Measurements from ENCODE around the gene WFDC6.
"Not testable (repeated sequence)": the region's sequence is repeated elsewhere in the genome, so short reads cannot be mapped to it uniquely, and the experiment has no call there.

WFDC6 gene

GRCh38 chr20:45539382-45539781 lies at the start of gene WFDC6:
WFDC6 (minus strand) TSS chr20:45539482; CDS start chr20:45539407, 75 bp downstream.
- no peak for DNase-seq

GRCh38 chr20:45588800-45589199 lies 49.5 kb upstream of the WFDC6 start:
- DNase-seq, result no peak

GRCh38 chr20:45585986-45586385 lies 46.7 kb upstream of the WFDC6 start:
- DNase-seq, result not testable (repeated sequence)

DNA sequence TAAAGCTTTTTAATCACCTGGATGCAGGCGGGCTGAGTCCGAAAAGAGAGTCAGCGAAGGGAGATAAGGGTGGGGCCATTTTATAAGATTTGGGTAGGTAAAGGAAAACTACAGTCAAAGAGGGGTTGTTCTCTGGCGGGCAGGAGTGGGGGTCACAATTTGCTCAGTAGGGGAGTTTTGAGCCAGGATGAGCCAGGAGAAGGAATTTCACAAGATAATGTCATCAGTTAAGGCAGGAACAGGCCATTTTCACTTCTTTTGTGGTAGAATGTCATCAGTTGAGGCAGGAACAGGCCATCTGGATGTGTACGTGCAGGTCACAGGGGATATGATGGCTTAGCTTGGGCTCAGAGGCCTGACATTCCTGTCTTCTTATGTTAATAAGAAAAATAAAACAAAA lies 45.0 kb upstream of the WFDC6 start:
- not testable (repeated sequence) for DNase-seq

- DNase-seq, result no peak
Measured at GRCh38 chr20:45583502-45583901, 44.2 kb upstream of the WFDC6 start.

DNA sequence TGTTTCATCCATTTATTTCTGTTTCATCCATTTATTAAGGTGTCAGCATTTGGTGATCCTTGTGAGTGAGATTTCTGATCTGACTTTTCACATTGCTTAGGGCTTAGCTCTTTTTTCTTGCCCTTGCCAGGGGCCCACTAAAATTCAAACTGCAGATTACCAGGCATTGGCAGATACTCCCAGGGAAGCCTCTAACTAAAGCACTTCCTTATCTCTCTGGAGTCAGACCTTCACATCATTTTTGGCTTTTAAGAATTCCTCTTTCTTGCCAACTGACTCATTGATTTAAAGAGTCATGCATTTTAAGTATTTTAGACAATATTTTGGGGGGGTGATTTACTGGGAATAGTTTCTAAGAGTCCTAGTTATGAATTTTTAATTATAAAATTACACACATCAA lies 42.4 kb upstream of the WFDC6 start:
- DNase-seq, result no peak

DNA sequence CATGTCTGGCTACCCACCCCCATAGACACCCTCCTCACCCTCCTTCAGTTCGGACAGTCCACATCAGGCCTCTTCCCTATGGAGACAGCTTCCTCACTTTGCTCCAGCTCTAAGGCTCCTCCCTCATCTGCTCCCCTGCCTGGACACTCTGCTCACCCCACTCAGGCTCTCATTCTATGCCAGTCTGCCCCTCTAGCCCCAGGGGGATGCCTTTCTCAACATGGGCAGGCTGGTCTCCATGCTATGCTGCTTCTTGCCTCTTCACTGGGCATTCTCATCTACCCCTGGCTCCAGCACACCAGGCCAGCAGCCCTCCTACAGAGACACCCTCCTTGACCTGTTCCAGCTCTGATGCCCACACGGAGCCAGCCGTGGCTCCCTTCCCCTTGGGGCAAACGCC lies 39.9 kb upstream of the WFDC6 start, which contains the start of gene WFDC8:
Gene WFDC8 (minus strand): TSS at position 101 of the 400 bp plus-strand sequence. CDS start 37 bp downstream, at position 64.
- no peak for DNase-seq

DNA sequence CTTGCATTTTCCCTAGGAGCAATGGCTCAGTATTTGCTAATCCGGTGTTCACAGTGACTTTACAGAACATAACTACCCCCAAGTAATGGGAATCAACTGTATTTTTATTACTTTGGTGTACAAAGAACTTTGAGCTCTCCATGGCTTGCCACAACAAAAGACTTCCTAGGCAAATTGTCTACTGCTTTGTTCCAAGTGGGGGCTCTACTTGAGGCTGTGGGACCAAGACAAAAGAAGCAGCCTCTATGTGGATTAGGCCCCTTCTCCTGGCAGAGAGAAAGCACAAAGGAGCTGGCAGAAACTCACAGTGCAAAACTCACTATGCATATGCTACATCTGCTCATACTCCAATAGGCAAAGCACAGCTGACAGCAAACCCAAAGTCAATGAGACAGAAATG lies 38.9 kb upstream of the WFDC6 start:
- DNase-seq, result no peak

GRCh38 chr20:45576995-45577394 lies 37.7 kb upstream of the WFDC6 start:
- DNase-seq, result no peak

DNA sequence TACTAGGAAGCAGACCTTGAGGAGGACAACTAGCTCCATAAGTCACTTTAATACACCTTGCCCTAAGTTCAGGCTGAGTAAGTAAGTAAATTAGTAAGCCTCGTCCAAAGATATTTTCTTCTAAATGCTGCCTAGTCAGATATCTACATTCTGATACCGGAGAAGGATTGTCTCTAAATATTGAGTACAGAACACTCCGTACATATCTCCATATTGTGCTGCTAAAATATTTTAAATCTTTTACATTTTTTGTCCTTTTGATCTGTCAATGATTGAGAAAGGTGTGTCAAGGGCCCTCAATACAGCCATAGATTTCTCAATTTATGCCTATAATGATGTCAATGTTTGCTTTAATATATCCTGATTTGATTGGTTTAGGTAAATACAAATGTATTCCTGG lies 36.6 kb upstream of the WFDC6 start:
- DNase-seq, result no peak

GRCh38 chr20:45569650-45570049 lies 30.4 kb upstream of the WFDC6 start:
- DNase-seq, result not testable (repeated sequence)

GRCh38 chr20:45564760-45565276 lies 25.5 kb upstream of the WFDC6 start:
- no peak for DNase-seq

DNA sequence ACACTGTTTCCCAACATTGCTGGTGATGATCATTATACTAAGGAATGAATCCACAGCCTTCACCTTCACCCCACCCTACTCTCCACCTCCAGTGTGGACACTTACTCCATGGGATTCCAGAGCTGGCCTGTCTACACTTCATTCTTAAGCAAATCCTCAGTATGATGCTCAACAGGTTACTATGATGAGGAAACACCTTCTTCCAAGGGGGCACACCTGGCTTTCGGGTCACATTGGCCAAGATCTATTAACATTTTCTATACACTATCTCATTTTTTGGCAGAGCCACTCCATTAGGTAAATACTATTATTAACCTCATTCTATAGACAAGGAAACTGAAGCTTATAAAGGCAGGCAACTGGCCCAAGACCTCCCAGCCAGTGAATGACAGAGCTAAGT lies 15.9 kb upstream of the WFDC6 start:
- DNase-seq, result no peak

DNA sequence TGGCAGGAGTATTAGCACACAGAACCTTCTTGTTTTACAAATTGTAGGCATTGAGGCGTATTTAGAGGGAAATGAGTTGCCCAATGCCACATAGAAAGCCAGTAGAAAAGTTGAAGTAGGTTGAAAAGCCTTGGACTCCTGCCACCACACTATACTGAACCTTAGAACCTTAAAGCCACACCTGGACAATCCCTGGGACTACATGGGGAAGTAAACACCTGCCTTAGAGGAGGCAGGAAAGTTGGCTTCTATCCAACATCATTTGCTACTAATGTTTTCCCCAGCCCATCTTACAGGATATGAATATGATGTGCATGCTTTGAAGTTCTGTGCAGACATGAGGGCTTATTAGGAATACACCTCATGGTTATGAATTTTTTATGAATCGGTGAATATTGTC lies 13.2 kb upstream of the WFDC6 start:
- no peak for DNase-seq

- no peak for DNase-seq
Measured at GRCh38 chr20:45550765-45551164, 11.5 kb upstream of the WFDC6 start.

DNA sequence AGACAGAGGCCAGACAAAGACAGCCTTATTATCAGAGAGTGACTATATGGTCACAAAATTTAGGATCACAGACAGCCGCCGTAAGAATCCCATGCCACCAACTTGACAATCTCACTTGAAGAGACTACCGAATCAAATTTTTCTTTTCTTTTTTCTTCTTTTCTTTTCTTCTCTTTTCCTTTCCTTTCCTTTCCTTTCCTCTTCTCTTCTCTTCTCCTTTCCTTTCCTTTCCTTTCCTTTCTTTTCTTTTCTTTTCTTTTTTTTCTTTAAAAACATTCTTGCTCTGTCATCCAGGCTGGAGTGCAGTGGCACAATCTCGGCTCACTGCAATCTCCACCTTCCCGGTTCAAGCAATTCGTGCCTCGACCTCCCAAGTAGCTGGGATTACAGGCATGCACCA lies 9.1 kb upstream of the WFDC6 start:
- DNase-seq, result no peak

GRCh38 chr20:45547206-45547770 lies 8.0 kb upstream of the WFDC6 start, which contains the start of gene EPPIN:
EPPIN (minus strand) TSS chr20:45547401; CDS start chr20:45547357, 44 bp downstream.
- DNase-seq, result no peak

GRCh38 chr20:45545754-45546453 lies 6.6 kb upstream of the WFDC6 start:
- no peak for DNase-seq

DNA sequence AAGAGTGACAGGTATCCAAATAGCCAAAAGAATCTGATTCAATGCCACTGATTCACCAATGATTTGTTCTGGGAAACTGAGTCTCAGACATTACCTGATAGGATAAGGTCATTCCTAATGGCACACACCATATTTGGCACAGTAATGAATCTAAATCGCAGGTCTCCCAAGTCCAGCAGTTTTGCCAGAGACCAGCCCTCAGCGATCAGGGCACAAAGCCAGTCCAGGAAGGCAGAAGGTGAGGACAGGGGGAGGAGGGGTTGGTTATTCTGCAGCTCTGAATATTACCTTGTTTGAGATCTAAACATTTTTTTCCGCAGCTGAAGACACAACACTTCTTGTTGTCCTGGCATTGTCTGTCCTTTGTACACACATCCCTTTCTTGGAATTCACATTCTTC lies 6.1 kb upstream of the WFDC6 start:
- no peak for DNase-seq

DNA sequence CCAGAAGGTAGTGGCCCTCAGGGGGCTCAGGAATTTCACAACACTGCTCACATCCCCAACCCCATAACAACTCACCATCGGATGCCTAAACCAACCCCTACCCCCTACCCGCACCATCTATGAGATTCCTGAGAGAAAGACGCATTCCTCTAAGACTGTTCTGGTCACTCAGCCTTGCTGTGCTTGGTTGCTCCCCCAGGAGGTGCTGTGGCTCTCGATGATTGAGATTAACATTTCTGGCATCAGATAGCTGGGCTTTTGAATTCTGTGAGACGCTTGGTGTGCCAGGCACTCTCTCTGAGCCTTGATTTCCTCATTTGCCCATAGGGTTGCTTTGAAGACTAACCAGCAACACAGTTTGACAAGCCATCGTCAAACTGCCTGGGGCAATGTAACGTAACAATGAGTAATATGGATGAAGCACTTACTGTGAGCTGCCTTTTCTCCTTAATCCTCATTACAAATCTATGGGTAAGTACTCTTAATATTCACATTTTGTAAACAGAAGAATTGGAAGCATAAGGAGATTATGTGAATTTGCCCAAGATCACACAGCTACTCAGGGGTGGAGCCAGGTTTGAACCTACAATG lies 978 bp downstream of the WFDC6 start:
- no peak for DNase-seq

DNA sequence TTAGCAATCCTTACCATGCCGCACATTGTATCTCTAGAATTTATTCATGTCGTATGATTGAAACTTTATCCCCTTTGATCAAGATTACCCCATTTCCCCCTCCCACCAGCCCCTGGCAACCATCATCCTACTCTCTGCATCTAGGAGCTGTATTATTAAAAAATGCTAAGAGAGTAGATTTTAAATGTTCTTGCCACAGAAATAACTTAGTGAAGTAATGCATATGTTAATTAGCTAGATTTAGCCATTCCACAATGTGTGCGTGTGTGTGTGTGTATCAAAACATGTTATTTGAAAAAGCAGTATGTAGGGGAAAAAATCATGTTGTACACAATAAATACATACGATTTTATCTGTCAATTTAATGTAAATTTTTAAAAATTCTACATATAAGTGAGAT lies 12.0 kb downstream of the WFDC6 start:
- no peak for DNase-seq

DNA sequence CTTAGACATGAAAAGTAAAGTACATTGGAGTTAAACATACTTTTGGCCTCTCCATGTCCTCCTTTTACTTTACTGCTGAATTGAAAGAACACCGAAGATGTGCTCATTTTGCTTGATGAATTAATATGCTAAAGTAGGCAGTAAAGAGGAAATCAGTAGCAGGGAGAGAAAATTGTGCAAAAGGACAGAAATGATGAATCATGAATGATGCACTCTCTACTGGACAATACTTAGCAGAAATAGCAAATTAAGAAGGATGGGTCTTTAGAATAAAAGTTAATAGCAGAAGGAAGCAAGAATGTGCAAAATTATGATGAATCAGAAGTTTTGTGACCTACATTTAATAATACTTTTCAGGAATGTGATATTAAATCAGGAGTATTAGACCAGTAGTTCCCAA lies 15.5 kb downstream of the WFDC6 start:
- no peak for DNase-seq

- no peak for DNase-seq
Measured at GRCh38 chr20:45518282-45518681, 21.0 kb downstream of the WFDC6 start.
